K562 (cell line): ENCODE results near the gene TTK. TPM values are rescaled to one million over a fixed set of nuclear protein-coding genes. Genes with fewer than 3 reads are reported as not detected.

Experiments used
- ATAC-seq: fragments of 200-7000 bp; cut with Tn5 transposase; 3 replicates; pipeline ENCODE4 v1.9.1; 2020; ENCODE audit warnings: moderate library complexity
- BruUV-seq: library from RNA; stranded (reverse); fragments of 400-500 nt; replicated peaks from 2 replicates; lab custom pipeline; 2021; lab: Mats Ljungman, UMichigan
- CTCF ChIA-PET: fragments of 300-600 bp; formaldehyde crosslinking; extraction: SDS; loops from one replicate; lab custom pipeline; 2021; ENCODE audit warnings: low intra/inter-chr PET ratio; lab: Yijun Ruan, JAX
- POLR2A ChIA-PET: fragments of 300-600, 350-650 bp; sonication (Branson Sonifier 250); formaldehyde crosslinking; extraction: SDS; loops from one replicate; lab custom pipeline; 2021; ENCODE audit warnings: antibody characterized with exemption, inconsistent platforms; lab: Yijun Ruan, JAX
- DNase-seq, 4 experiments: peaks; one replicate each; pipeline versions ENCODE4 v3.0.0 to v3.0.0-alpha.2; 2011 to 2018; ENCODE audit warnings: low spot score in 3 of 4, mixed read lengths in 3 of 4; ENCODE audit errors: extremely low read depth in 1 of 4
- FAIRE-seq: peaks from 2 replicates; lab custom pipeline; 2011; peaks lifted over from hg19 to GRCh38; lab: Jason Lieb, UNC
- H2AFZ ChIP-seq: 2 replicates; pipeline ENCODE4 v1.6.0; 2011; ENCODE audit warnings: low read depth, low read length, control low read depth, inconsistent platforms
- H3K27ac ChIP-seq: fragments of 200-600 bp; 3 replicates; pipeline ENCODE4 v1.8.0; 2011; ENCODE audit warnings: low read depth, mild to moderate bottlenecking, control low read depth, inconsistent platforms, low read length, moderate library complexity, mixed read lengths; ENCODE audit errors: extremely low read depth
- H3K27me3 ChIP-seq, 2 experiments: fragments of 300-600 bp in 1 of 2; 2 replicates in 1 of 2; 3 replicates in 1 of 2; pipeline versions ENCODE4 v1.6.0 to v1.8.0; 2011; ENCODE audit warnings: inconsistent platforms in 2 of 2, low read length in 2 of 2, mild to moderate bottlenecking in 1 of 2, mixed read lengths in 1 of 2, moderate library complexity in 1 of 2; ENCODE audit not compliant: control insufficient read depth in 2 of 2, insufficient read depth in 2 of 2
- H3K36me3 ChIP-seq: fragments of 300-600 bp; 3 replicates; pipeline ENCODE4 v1.8.0; 2011; ENCODE audit warnings: mild to moderate bottlenecking, low read length, inconsistent platforms; ENCODE audit not compliant: control insufficient read depth, insufficient read depth
- H3K4me1 ChIP-seq, 2 experiments: fragments of 200-600 bp in 1 of 2; replicated peaks in 1 of 2; 2 replicates in 1 of 2; 3 replicates in 1 of 2; pipeline versions ENCODE4 v1.5.1 to v1.8.0; 2011; ENCODE audit warnings: inconsistent platforms in 2 of 2, low read length in 2 of 2, mild to moderate bottlenecking in 1 of 2, mixed read lengths in 1 of 2, moderate library complexity in 1 of 2; ENCODE audit not compliant: control insufficient read depth in 2 of 2, insufficient read depth in 2 of 2
- H3K4me2 ChIP-seq: 2 replicates; pipeline ENCODE4 v1.6.1; 2011; ENCODE audit warnings: low read length, control low read depth, inconsistent platforms, mixed read lengths; ENCODE audit not compliant: insufficient read depth
- H3K4me3 ChIP-seq: fragments of 200-600 bp; sonication (generic), shearing (Covaris generic); 2 replicates; pipeline ENCODE4 v1.5.1; 2016; ENCODE audit warnings: control low read depth, inconsistent platforms
- H3K79me2 ChIP-seq: fragments of 200-600 bp; 3 replicates; pipeline ENCODE4 v1.8.0; 2011; ENCODE audit warnings: low read length, inconsistent platforms; ENCODE audit not compliant: control insufficient read depth, insufficient read depth
- H3K9ac ChIP-seq, 2 experiments: 2 replicates each; pipeline versions ENCODE4 v1.6.0 to v1.6.1; 2011; ENCODE audit warnings: low read depth in 2 of 2, low read length in 2 of 2, control low read depth in 1 of 2, inconsistent platforms in 1 of 2, mild to moderate bottlenecking in 1 of 2, mixed read lengths in 1 of 2; ENCODE audit not compliant: insufficient read depth in 1 of 2
- H3K9me1 ChIP-seq: one replicate; pipeline ENCODE4 v1.6.0; 2011; ENCODE audit warnings: inconsistent platforms, mild to moderate bottlenecking, low read length, moderate library complexity; ENCODE audit not compliant: control insufficient read depth, insufficient read depth
- H3K9me3 ChIP-seq: replicated peaks from 2 replicates; pipeline ENCODE4 v1.5.1; 2011; ENCODE audit warnings: low read depth, low read length, inconsistent platforms; ENCODE audit not compliant: control insufficient read depth, insufficient read depth
- H4K20me1 ChIP-seq: replicated peaks from 2 replicates; pipeline ENCODE4 v1.6.1; 2011; ENCODE audit warnings: low read length, inconsistent platforms, mixed read lengths; ENCODE audit not compliant: control insufficient read depth, insufficient read depth
- COPS2 ChIP-seq: fragments of 450-650 bp; conservative IDR thresholded peaks from 2 replicates; pipeline ENCODE4 v1.6.1; 2016; ENCODE audit warnings: mild to moderate bottlenecking, moderate library complexity
- KAT7 ChIP-seq: sonication (generic); formaldehyde crosslinking; IDR thresholded peaks from 2 replicates; pipeline ENCODE4 v1.8.0; 2022; ENCODE audit warnings: missing genetic modification reagents, mild to moderate bottlenecking, borderline replicate concordance
- MTA1 ChIP-seq: fragments of 450-650 bp; IDR thresholded peaks from 2 replicates; pipeline ENCODE4 v1.6.1; 2017; ENCODE audit warnings: borderline replicate concordance
- MTA2 ChIP-seq: fragments of 450-650 bp; IDR thresholded peaks from 2 replicates; pipeline ENCODE4 v1.6.1; 2016; ENCODE audit warnings: low read depth
- PHB ChIP-seq: fragments of 250-450 bp; sonication (Bioruptor Pico); IDR thresholded peaks from 2 replicates; pipeline ENCODE4 v1.5.0; 2021
- RNF2 ChIP-seq: sonication (generic); IDR thresholded peaks from 2 replicates; pipeline ENCODE4 v1.6.1; 2016
- SMAD4 ChIP-seq: fragments of 250-450 bp; sonication (Bioruptor Pico); conservative IDR thresholded peaks from 2 replicates; pipeline ENCODE4 v1.8.0; 2021; ENCODE audit warnings: inconsistent platforms, mild to moderate bottlenecking, moderate library complexity
- SMARCA5 ChIP-seq: fragments of 450-650 bp; IDR thresholded peaks from 2 replicates; pipeline ENCODE4 v1.6.1; 2016
- SP2 ChIP-seq: IDR thresholded peaks from 2 replicates; pipeline ENCODE4 v1.6.1; 2011; ENCODE audit warnings: mild to moderate bottlenecking, low read depth, low read length, moderate library complexity; ENCODE audit not compliant: poor library complexity, severe bottlenecking; ENCODE audit errors: extremely low read depth
- STAT5A ChIP-seq: IDR thresholded peaks from 2 replicates; pipeline ENCODE4 v1.6.1; 2012; ENCODE audit warnings: low read length, inconsistent platforms, borderline replicate concordance
- TRIM24 ChIP-seq, 2 experiments: fragments of 450-650 bp; IDR thresholded peaks; 2 replicates each; pipeline ENCODE4 v1.6.1; 2016
- U2AF1 ChIP-seq: fragments of 200-400 bp; formaldehyde crosslinking; optimal IDR thresholded peaks from 2 replicates; pipeline ENCODE3; 2017; ENCODE audit warnings: mild to moderate bottlenecking, low read depth, low read length, moderate library complexity
- ZNF23 ChIP-seq: fragments of 250-450 bp; sonication (Bioruptor Pico); IDR thresholded peaks from 2 replicates; pipeline ENCODE4 v1.4.0; 2020; ENCODE audit warnings: mild to moderate bottlenecking
- ZNF239 ChIP-seq: fragments of 250-450 bp; sonication (Bioruptor Pico); IDR thresholded peaks from 2 replicates; pipeline ENCODE4 v1.4.0; 2020; ENCODE audit warnings: mild to moderate bottlenecking
- ZNF766 ChIP-seq: fragments of 200-800 bp; sonication (Bioruptor generic); conservative IDR thresholded peaks from 2 replicates; pipeline ENCODE4 v1.6.1; 2016; ENCODE audit warnings: missing genetic modification characterization, missing compliant biosample characterization
- ZSCAN32 ChIP-seq: fragments of 450-650 bp; formaldehyde crosslinking; IDR thresholded peaks from 2 replicates; pipeline ENCODE4 v1.4.0; 2020; ENCODE audit warnings: mild to moderate bottlenecking, moderate library complexity
- in situ Hi-C: fragments of 300-500 bp; cut with MboI; formaldehyde crosslinking; loops from 4 replicates; pipeline ENCODE4 v1.15.0; 2018; ENCODE audit warnings: inconsistent platforms, mixed read lengths
- intact Hi-C: fragments of 100-400 bp; cut with micrococcal nuclease; formaldehyde crosslinking; loops from 2 replicates; pipeline ENCODE4 v1.14.2; 2022
- polyA plus RNA-seq, 8 experiments: library from polyadenylated mRNA; depleted of rRNA in 4 of 8; stranded (reverse) in 5 of 8; unstranded in 3 of 8; fragments of >200 nt; fragmentation: Nextera tagmentation in 2 of 8; fragmentation: Illumina TruSeq in 1 of 8; extraction: Ambion mirVana in 2 of 8; extraction: Trizol in 1 of 8; gene quantifications; 2 replicates each; pipeline versions ENCODE4 v1.2.1 to v1.2.3, GENCODE V29; 2011 to 2014; ENCODE audit warnings: inconsistent platforms in 1 of 8, missing spikeins in 1 of 8
- total RNA-seq, 7 experiments: library from RNA; depleted of rRNA in 6 of 7; stranded (reverse); fragments of >200 nt in 6 of 7; fragmentation: Illumina TruSeq in 2 of 7; extraction: Trizol in 2 of 7; gene quantifications; 2 replicates each; pipeline versions ENCODE4 v1.2.1 to v1.2.3, GENCODE V29; 2011 to 2021; ENCODE audit warnings: low replicate concordance in 1 of 7
- TF ChIP-seq, protein P1 (sequence below): fragments of 250-450 bp; sonication (Bioruptor Pico); IDR thresholded peaks from 2 replicates; pipeline ENCODE4 v1.5.0; 2020; ENCODE audit warnings: mild to moderate bottlenecking, borderline replicate concordance

TTK gene
- total and polyA plus RNA-seq, 9 of the 15 experiments (the other 6 are each of a cell fraction or from before 2014, with no cell fraction given), result 32.7 to 58.9 (median 52.8) TPM

DNA sequence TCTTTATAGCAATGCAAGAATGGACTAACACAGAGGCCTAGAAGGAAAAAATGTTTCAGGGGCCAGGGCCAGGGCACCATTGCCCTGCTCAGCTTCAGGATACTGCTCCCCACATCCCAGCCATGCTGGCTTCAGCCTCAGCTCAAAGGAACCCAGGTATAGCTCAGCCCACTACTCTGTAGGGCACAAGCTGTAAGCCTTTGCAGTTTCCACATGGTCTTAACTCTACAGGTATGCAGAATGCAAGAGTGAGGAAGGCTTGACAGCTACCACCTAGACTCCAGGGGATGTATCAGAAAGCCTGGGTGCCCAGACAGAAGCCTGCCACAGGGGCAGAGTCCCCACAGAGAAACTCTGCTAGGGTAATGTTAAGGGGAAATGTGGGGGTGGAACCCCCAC is 10.5 kb upstream of the TTK start:
- BruUV-seq, result no TSS peak
- Histone ChIP-seq H3K9me3 (no peaks in the 10 kb centered on the region), H3K27me3 (0 out of 5 replicates have a peak, but pooled peaks cover 0 to 3% of the 10 kb centered on the region in 2 experiments), H2AFZ (no peak overlapping the region), H3K4me2 (no peak overlapping the region), H4K20me1 (no peaks in the 10 kb centered on the region), H3K36me3 (no peaks in the 10 kb centered on the region), H3K4me3 (no peak overlapping the region), H3K79me2 (no peaks in the 10 kb centered on the region), H3K9me1 (no peaks in the 10 kb centered on the region), H3K4me1 (no peaks in the 10 kb centered on the region), H3K27ac (no peak overlapping the region), H3K9ac (no peak overlapping the region)
- DNase-seq (no peak), ATAC-seq (no peak; the same call in 2 of the 3 replicates), FAIRE-seq (no peak)
- TF ChIP-seq SMARCA5 (no peak), SP2 (no peak), PHB (CRISPR knock-in tag) (no peak), ZNF23 (CRISPR knock-in tag) (no peak), ZNF766 (CRISPR knock-in tag) (no peak), ZSCAN32 (CRISPR knock-in tag) (no peak), SMAD4 (CRISPR knock-in tag) (no peak), MTA1 (no peak), COPS2 (no peak), RNF2 (no peak), U2AF1 (no peak), STAT5A (no peak), MTA2 (no peak), TRIM24 (IDR thresholded peaks at IDR 0.05) (no peak), ZNF239 (CRISPR knock-in tag) (no peak), KAT7 (no peak)
- TF ChIP-seq, protein P1, sequence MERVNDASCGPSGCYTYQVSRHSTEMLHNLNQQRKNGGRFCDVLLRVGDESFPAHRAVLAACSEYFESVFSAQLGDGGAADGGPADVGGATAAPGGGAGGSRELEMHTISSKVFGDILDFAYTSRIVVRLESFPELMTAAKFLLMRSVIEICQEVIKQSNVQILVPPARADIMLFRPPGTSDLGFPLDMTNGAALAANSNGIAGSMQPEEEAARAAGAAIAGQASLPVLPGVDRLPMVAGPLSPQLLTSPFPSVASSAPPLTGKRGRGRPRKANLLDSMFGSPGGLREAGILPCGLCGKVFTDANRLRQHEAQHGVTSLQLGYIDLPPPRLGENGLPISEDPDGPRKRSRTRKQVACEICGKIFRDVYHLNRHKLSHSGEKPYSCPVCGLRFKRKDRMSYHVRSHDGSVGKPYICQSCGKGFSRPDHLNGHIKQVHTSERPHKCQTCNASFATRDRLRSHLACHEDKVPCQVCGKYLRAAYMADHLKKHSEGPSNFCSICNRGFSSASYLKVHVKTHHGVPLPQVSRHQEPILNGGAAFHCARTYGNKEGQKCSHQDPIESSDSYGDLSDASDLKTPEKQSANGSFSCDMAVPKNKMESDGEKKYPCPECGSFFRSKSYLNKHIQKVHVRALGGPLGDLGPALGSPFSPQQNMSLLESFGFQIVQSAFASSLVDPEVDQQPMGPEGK (CRISPR knock-in tag), result no peak
- POLR2A ChIA-PET, result interaction anchor here (0.6 kb wide), 1 partner anchor 391 kb away, joined by 3 read pairs; no protein-coding TSS in a partner anchor
- intact Hi-C loops (no loop called here), in situ Hi-C loops (no loop called here)
- CTCF ChIA-PET, result no interaction called here
